Activated CD4-positive, alpha-beta T cell treated with anti-CD3 and anti-CD28 coated beads for 24 hours (primary cell): Measurements from ENCODE around the gene NAA16.

ENCODE experiments used
- DNase-seq, 2 donors: peaks; one replicate each; pipeline ENCODE4 v3.0.0-alpha.2; 2020; ENCODE audit warnings: low read depth in 2 of 2

NAA16 gene

GRCh38 chr13:41304551-41304950 is 6.5 kb upstream of the NAA16 start:
- no peak for DNase-seq

- DNase-seq = no peak
Measured at GRCh38 chr13:41306271-41307145, 4.6 kb upstream of the NAA16 start.

DNA sequence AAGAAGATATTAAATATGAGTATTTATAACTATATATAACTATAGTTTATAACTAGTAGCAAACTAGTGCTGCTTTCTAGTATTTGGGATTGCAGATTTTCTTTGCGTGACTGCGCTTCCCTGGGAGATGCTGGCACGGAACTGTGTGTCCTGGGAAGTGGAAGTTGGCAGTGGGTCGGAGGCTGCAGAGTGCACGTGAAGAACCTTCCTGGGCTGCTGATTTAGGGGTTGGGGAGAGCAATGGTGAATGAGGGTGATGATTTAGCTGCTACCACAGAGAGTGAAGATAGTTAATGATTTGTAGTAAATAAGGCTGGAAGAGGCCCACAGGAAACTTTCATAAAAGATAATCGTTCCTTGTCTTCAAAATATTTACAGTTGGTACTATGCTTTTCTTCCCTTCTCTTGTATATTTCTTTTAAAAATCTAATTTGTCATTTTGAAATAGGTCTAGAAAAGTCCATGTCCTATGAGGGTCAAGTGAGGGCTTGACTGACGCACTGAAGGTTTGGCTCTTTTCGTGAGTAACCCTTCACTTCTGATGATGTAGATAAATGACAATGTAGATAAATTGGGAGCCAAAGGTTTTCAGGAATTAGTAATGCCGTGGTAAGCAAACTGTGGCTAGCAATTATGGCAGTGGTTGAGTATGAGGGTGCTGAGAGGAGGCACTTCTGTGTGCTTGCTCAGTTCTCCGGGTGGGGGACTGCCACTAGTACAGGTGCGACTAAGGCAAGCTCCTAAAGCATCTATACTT is 3.0 kb upstream of the NAA16 start:
- no peak for DNase-seq

DNA sequence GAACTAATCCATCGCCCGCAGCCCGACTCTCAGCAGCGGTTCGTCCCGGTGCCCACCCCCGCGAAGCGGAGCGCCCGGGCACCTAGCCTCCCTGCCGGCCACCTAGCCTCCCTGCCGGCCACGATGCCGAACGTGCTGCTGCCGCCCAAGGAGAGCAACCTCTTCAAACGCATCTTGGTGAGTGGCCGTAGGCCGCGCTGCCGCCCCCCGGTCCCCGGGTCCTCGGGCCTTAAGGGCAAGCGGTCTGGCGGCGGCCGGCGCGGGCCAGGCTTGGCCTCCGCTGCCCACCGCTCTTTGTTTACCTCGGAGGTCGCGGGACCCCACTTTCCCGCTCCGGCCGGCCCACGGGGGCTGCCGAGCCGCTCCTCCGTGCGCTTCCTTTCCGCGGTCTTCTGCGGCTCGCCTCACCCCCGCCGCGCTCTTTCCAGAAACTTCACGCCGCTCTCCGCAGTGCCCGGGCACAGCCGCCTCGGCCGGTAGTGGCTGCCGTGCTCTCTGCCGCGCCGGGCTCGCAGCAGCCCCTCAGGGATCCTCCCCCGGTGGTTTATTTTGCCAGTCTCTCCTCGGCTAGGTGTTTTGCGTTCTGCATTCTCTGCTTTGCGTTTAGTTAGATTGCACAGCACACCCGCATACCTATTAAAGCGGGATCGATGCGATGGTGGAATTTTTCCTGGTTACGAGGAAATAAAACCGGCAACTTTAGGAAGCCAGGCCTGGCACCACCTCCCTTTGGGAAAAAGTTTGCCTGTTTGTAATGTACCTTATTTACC is 524 bp downstream of the NAA16 start:
- DNase-seq = peak; percentile 23 to 33

- no peak for DNase-seq
Measured at GRCh38 chr13:41312176-41312500, 1.1 kb downstream of the NAA16 start.

DNA sequence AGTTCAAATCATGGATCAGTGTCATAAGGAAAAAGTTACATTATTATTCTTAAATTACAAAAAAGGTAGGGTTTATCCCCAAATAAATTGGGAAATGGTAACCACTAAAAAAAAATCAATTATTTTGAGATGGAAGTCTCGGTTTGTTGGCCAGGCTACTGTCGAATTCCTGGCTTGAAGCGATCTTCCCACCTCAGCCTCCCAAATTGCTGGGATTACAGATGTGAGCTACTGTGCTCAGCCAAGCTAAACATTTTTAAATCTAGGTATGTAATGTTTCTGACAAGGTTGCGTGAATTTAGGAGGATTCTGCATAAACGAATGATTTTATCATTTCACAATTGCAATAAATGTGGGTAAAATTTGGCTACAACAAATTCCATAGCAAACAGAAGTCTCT is 2.0 kb downstream of the NAA16 start:
- DNase-seq = no peak

- no peak for DNase-seq
Measured at GRCh38 chr13:41313659-41314197, 2.7 kb downstream of the NAA16 start.

GRCh38 chr13:41315443-41316047 is 4.5 kb downstream of the NAA16 start:
- no peak for DNase-seq

DNA sequence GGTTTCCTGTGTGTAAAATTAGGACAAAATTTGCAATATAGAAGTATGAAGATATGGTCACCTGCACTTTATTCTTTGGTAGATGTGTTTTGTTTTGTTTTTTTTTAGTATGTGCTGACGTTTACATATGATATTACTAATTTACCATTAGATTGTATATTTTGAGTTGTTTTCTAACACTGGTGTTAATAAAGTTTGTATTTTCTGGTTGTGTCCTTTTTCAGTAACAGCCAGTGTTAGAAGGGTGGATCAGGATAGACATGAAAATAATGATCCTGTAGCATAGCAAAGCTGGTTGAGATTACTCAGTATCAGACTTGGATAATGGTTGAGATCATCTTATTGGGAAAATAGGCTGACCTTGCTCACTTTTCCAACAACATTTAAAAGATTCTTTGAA is 6.2 kb downstream of the NAA16 start:
- DNase-seq = no peak

GRCh38 chr13:41325752-41326151 is 14.7 kb downstream of the NAA16 start:
- no peak for DNase-seq

DNA sequence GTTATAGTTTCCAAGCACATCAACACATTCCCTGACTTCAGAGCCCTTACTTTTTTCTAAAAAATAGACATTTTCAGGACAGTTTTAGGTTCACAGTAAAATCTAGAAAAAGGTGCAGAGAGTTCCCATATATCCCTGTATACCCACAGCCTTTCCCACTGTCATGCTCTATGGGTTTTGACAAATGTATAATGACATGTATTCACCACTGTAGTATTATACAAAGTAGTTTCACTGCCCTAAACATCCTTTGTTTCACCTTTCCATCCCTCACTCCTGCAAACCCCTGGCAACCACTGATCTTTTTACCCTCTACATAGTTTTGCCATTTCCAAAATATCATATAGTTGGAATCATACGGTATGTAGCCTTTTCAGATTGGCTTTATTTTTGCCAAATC is 15.6 kb downstream of the NAA16 start:
- DNase-seq = no peak

DNA sequence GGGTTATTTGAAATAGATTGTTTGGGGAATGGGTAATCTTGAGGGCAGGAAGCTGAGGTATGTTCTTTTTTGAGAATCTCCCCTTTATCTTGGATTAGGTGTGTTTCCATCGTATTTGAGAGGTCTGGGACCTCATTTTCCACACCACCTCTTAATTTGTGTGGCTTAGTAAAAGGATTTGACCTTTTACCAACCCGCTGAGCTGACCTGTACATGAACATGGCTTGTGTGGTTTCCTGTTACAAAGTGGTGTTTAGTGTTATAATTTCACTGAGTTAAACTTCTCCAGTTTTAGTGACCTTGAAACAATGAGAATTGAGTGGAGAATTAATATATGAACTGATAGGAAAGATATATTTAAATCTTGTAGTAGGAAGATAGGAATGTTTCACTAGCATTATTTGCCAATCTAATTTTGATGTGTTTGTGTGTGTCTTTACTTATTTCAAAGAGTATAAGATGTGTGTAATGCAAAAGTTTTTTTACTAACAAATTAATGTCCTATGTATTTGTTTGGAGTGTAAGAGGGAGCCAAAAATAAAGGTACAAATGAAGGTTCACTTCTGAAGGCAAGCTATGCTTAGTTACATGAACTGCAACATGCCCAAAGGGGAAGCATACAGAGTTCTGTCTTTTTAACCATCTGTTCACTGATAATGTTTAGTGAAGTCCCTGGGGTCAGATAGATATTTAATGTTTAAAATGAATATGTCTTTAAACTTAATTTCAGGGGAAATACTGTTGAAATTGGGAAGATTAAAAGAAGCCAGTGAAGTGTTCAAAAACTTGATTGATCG is 17.1 kb downstream of the NAA16 start:
- no peak for DNase-seq

DNA sequence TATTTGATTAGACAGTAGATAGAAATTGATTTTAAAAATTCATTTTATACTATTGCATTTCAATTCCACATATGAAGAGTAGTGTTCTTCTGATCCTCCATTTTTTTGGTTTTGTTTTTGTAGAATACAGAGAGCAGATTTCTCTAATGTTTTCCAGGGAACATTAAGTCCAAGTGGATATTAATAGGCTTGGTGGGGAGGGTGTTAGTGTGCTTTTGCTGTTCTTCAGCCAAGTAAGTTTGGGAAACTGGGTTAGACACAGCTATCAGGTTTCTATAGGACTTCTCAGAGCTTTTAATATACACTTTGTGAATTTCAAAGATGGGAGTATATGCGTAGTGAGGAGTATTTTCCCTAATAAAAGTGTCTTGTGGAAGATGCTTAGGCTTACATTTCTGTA is 21.8 kb downstream of the NAA16 start:
- no peak for DNase-seq

DNA sequence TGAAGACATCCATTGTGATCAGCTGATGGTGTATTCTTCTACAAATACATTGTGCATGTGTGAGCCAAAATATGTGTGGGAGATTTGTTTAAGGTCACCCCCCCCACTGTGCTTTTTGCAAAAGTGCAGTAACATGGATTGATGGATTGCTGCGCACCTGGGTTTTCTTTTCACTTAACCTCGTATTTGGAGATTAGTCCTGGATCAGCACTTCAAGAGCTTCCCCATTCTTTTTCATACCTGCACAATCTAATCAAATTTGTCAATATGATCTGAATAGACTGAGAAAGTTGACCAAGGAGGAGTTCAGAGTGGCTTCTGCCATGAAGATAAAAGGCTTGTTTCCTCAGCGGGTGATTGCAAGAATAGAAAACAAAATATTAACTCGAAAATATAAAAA is 23.7 kb downstream of the NAA16 start:
- no peak for DNase-seq

GRCh38 chr13:41344358-41344757 is 33.3 kb downstream of the NAA16 start:
- DNase-seq = no peak

- DNase-seq = no peak
Measured at GRCh38 chr13:41345165-41345913, 34.3 kb downstream of the NAA16 start.

- no peak for DNase-seq
Measured at GRCh38 chr13:41345914-41346589, 35.0 kb downstream of the NAA16 start.

DNA sequence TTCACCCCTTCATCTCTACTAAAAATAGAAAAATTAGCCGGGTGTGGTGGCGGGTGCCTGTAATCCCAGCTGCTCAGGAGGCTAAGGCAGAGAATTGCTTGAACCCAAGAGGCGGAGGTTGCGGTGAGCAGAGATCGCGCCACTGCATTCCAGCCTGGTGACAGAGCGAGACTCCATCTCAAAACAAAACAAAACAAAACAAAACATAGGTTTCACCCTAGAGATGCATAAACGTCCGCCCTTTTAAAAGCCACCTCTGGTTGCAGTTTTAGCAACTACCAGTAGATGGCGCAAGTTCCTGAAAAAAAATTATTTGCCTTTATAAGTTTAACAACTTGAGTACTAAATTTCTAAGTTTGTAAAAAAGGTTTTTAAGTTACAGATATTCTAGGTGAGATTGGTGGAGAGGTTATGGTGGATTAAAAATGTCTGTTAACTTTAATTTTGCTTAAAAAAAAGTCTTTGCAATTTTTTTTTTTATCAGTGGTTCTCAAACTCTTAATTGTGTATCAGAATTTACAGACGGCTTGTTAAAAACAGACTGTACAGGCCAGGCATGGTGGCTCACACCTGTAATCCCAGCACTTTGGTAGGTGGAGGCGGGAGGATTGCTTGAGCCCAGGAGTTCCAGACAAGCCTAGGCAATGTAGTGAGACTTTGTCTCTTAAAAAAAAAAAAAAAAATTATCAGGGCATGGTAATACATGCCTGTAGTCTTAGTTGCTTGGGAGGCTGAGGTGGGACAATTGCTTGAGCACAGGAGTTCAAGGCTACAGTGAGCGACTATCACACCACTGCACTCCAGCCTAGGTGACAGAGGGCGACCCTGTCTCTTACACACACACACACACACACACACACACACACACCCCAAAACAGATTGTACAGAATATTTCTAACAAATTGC is 42.1 kb downstream of the NAA16 start:
- DNase-seq = no peak

GRCh38 chr13:41354416-41354815 is 43.3 kb downstream of the NAA16 start:
- DNase-seq = no peak
